ENCODE measurements around the gene SDK2. TPM values are rescaled to one million over a fixed set of nuclear protein-coding genes. Genes with fewer than 3 reads are reported as not detected.

The SDK2 gene
- total RNA-seq, 1 experiment from 2014 or later = 0.67 TPM

DNA sequence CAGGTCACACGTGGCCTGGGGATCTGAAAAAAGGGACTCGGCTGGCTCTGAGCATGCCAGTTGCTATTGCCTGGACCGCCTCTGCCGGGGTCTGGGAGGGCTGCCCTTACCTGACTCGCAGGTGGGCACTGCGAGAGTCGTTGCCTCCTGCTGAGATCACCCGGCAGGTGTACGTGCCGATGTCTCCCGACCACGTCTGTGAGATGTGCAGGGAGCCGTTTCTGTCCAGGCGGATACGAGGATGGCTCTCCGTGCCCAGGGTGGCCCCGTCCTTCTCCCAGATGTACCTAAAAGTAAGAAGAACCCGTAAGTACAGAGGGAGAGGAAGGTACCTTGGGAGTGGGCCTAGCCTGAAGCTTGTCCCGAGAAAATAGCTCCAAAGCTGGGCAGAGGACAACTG, 220.4 kb downstream of the SDK2 start:
- H3K4me3 ChIP-seq (ENCODE audit: low read depth, low read length, poor library complexity, severe bottlenecking) = no peak overlapping the region
- H3K27me3 ChIP-seq (replicated peaks; ENCODE audit: insufficient read depth, low read depth, low read length, poor library complexity) = no peaks in the 10 kb centered on the region
- no peak overlapping the region for H3K27ac ChIP-seq (ENCODE audit: low read depth, low read length, poor library complexity, severe bottlenecking)
- TF ChIP-seq EZH2 (IDR thresholded peaks at IDR 0.05; ENCODE audit: borderline replicate concordance, low read depth, low read length, poor library complexity, severe bottlenecking) = no peak
- no TSS peak for BruUV-seq (replicated peaks)
- H3K9me3 ChIP-seq (ENCODE audit: low read depth, low read length, poor library complexity, severe bottlenecking) = no peaks in the 10 kb centered on the region
- POLR2A ChIA-PET (ENCODE audit: low non-redundant PET) = no interaction called here
- CTCF ChIA-PET = no interaction called here
- H3K36me3 ChIP-seq (ENCODE audit: insufficient read depth, low read length, poor library complexity, severe bottlenecking) = no peaks in the 10 kb centered on the region
- no peak for DNase-seq (ENCODE audit: low spot score)
- H3K4me1 ChIP-seq (ENCODE audit: insufficient read depth, low read length, poor library complexity, severe bottlenecking) = peaks cover 8% of the 10 kb centered on the region
- intact Hi-C loops (cut with micrococcal nuclease; ENCODE audit: unreplicated experiment) = loop anchor here (10.0 kb wide), 1 partner anchor 151 kb away; no protein-coding TSS in a partner anchor

- no peak for DNase-seq (ENCODE audit: low spot score)
- Histone ChIP-seq H3K4me3 (ENCODE audit: low read depth, low read length, poor library complexity, severe bottlenecking) (no peak overlapping the region), H3K4me1 (ENCODE audit: insufficient read depth, low read length, poor library complexity, severe bottlenecking) (peaks cover 8% of the 10 kb centered on the region), H3K27me3 (replicated peaks; ENCODE audit: insufficient read depth, low read depth, low read length, poor library complexity) (no peaks in the 10 kb centered on the region), H3K36me3 (ENCODE audit: insufficient read depth, low read length, poor library complexity, severe bottlenecking) (no peaks in the 10 kb centered on the region), H3K9me3 (ENCODE audit: low read depth, low read length, poor library complexity, severe bottlenecking) (no peaks in the 10 kb centered on the region), H3K27ac (ENCODE audit: low read depth, low read length, poor library complexity, severe bottlenecking) (no peak overlapping the region)
- BruUV-seq (replicated peaks) = no TSS peak
- intact Hi-C loops (cut with micrococcal nuclease; ENCODE audit: unreplicated experiment) = loop anchor here (10.0 kb wide), 1 partner anchor 152 kb away; no protein-coding TSS in a partner anchor
- POLR2A ChIA-PET (ENCODE audit: low non-redundant PET) = no interaction called here
- TF ChIP-seq, protein P1, sequence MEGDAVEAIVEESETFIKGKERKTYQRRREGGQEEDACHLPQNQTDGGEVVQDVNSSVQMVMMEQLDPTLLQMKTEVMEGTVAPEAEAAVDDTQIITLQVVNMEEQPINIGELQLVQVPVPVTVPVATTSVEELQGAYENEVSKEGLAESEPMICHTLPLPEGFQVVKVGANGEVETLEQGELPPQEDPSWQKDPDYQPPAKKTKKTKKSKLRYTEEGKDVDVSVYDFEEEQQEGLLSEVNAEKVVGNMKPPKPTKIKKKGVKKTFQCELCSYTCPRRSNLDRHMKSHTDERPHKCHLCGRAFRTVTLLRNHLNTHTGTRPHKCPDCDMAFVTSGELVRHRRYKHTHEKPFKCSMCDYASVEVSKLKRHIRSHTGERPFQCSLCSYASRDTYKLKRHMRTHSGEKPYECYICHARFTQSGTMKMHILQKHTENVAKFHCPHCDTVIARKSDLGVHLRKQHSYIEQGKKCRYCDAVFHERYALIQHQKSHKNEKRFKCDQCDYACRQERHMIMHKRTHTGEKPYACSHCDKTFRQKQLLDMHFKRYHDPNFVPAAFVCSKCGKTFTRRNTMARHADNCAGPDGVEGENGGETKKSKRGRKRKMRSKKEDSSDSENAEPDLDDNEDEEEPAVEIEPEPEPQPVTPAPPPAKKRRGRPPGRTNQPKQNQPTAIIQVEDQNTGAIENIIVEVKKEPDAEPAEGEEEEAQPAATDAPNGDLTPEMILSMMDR (conservative IDR thresholded peaks at IDR 0.05; ENCODE audit: low read depth, low read length) = no peak
- TF ChIP-seq EZH2 (IDR thresholded peaks at IDR 0.05; ENCODE audit: borderline replicate concordance, low read depth, low read length, poor library complexity, severe bottlenecking) = no peak
- CTCF ChIA-PET = no interaction called here
Observed at GRCh38 chr17:73423159-73423715, 221.0 kb downstream of the SDK2 start.

DNA sequence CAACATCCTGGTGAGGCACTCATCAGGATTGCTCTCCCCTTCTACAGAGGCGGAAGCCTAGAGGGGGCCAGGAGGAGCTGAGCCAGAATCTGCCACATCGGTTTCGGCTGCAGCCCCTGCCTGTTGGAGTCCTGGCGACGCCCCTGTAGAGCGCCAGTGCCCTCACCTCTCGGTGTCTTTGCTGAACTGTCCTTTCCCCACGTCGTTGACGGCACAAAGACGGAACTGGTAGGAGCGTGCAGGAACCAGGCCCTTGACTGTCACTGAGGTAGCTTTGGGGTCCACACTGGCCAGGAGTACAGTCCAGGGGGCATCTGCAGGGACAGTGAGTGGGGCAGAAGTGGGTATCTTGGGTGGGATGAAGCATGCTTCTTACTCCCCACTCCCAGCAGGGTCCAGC, 222.1 kb downstream of the SDK2 start:
- H3K36me3 ChIP-seq (ENCODE audit: insufficient read depth, low read length, poor library complexity, severe bottlenecking) = no peaks in the 10 kb centered on the region
- no peak overlapping the region for H3K27ac ChIP-seq (ENCODE audit: low read depth, low read length, poor library complexity, severe bottlenecking)
- CTCF ChIA-PET = no interaction called here
- POLR2A ChIA-PET (ENCODE audit: low non-redundant PET) = no interaction called here
- intact Hi-C loops (cut with micrococcal nuclease; ENCODE audit: unreplicated experiment) = loop anchor here (10.0 kb wide), 1 partner anchor 153 kb away; no protein-coding TSS in a partner anchor
- no peaks in the 10 kb centered on the region for H3K9me3 ChIP-seq (ENCODE audit: low read depth, low read length, poor library complexity, severe bottlenecking)
- TF ChIP-seq EZH2 (IDR thresholded peaks at IDR 0.05; ENCODE audit: borderline replicate concordance, low read depth, low read length, poor library complexity, severe bottlenecking) = no peak
- TF ChIP-seq, protein P1 (conservative IDR thresholded peaks at IDR 0.05; ENCODE audit: low read depth, low read length) = no peak
- no TSS peak for BruUV-seq (replicated peaks)
- no peak for DNase-seq (ENCODE audit: low spot score)
- no peaks in the 10 kb centered on the region for H3K27me3 ChIP-seq (replicated peaks; ENCODE audit: insufficient read depth, low read depth, low read length, poor library complexity)
- peaks cover 8% of the 10 kb centered on the region for H3K4me1 ChIP-seq (ENCODE audit: insufficient read depth, low read length, poor library complexity, severe bottlenecking)
- H3K4me3 ChIP-seq (ENCODE audit: low read depth, low read length, poor library complexity, severe bottlenecking) = no peak overlapping the region

- ChIA-PET CTCF (interaction anchor here (0.6 to 0.7 kb wide), 2 partner anchors 16 to 363 kb away, joined by 4 read pairs; no protein-coding TSS in a partner anchor), POLR2A (ENCODE audit: low non-redundant PET) (no interaction called here)
- H3K4me1 ChIP-seq (ENCODE audit: insufficient read depth, low read length, poor library complexity, severe bottlenecking) = peaks cover 8% of the 10 kb centered on the region
- BruUV-seq (replicated peaks) = no TSS peak
- TF ChIP-seq, protein P1 (conservative IDR thresholded peaks at IDR 0.05; ENCODE audit: low read depth, low read length) = peak; percentile 33
- TF ChIP-seq EZH2 (IDR thresholded peaks at IDR 0.05; ENCODE audit: borderline replicate concordance, low read depth, low read length, poor library complexity, severe bottlenecking) = no peak
- intact Hi-C loops (cut with micrococcal nuclease; ENCODE audit: unreplicated experiment) = loop anchor here (10.0 kb wide), 1 partner anchor 154 kb away; no protein-coding TSS in a partner anchor
- H3K4me3 ChIP-seq (ENCODE audit: low read depth, low read length, poor library complexity, severe bottlenecking) = no peak overlapping the region
- no peaks in the 10 kb centered on the region for H3K36me3 ChIP-seq (ENCODE audit: insufficient read depth, low read length, poor library complexity, severe bottlenecking)
- H3K27ac ChIP-seq (ENCODE audit: low read depth, low read length, poor library complexity, severe bottlenecking) = no peak overlapping the region
- H3K9me3 ChIP-seq (ENCODE audit: low read depth, low read length, poor library complexity, severe bottlenecking) = no peaks in the 10 kb centered on the region
- no peaks in the 10 kb centered on the region for H3K27me3 ChIP-seq (replicated peaks; ENCODE audit: insufficient read depth, low read depth, low read length, poor library complexity)
- peak; percentile 47 for DNase-seq (ENCODE audit: low spot score)
Observed at GRCh38 chr17:73420897-73421296, 223.3 kb downstream of the SDK2 start.
